A549 (cell line): ENCODE data around the gene SLC45A3. TPM values are rescaled to one million over a fixed set of nuclear protein-coding genes. Genes with fewer than 3 reads are reported as not detected.

ENCODE experiments used
- ATAC-seq, 2 experiments: fragments of 200-7000 bp in 1 of 2; fragments of >200 bp in 1 of 2; cut with Nextera tagmentation in 1 of 2; cut with Tn5 transposase in 1 of 2; 3 replicates each; pipeline versions ENCODE4 v1.8.0 to v1.9.1; 2018 to 2020; ENCODE audit warnings: mild to moderate bottlenecking in 1 of 2, moderate library complexity in 1 of 2
- CTCF ChIA-PET: fragments of 300-600 bp; sonication (Branson Sonifier 250); formaldehyde crosslinking; extraction: SDS; loops from one replicate; lab custom pipeline; 2021; ENCODE audit warnings: antibody characterized with exemption, inconsistent platforms; lab: Yijun Ruan, JAX
- POLR2A ChIA-PET: fragments of 350-600 bp; formaldehyde crosslinking; extraction: SDS; loops from one replicate; lab custom pipeline; 2021; ENCODE audit warnings: antibody characterized with exemption, inconsistent platforms; lab: Yijun Ruan, JAX
- DNase-seq, 2 experiments: peaks; one replicate each; pipeline versions ENCODE4 v3.0.0 to v3.0.0-alpha.2; 2011 to 2016; ENCODE audit warnings: low read depth in 1 of 2, low spot score in 1 of 2
- FAIRE-seq: peaks from 2 replicates; lab custom pipeline; 2011; peaks lifted over from hg19 to GRCh38; lab: Jason Lieb, UNC
- H3K27ac ChIP-seq, 2 experiments: fragments of >200 bp; sonication (Bioruptor Twin); formaldehyde crosslinking; 3 replicates each; pipeline ENCODE4 v1.5.1; 2016 to 2017
- H3K4me1 ChIP-seq: fragments of >200 bp; sonication (Bioruptor Twin); formaldehyde crosslinking; 3 replicates; pipeline ENCODE4 v1.6.1; 2016
- H3K4me2 ChIP-seq: fragments of >200 bp; sonication (Bioruptor Twin); formaldehyde crosslinking; 3 replicates; pipeline ENCODE4 v1.6.1; 2016
- H3K4me3 ChIP-seq: fragments of >200 bp; sonication (Bioruptor Twin); formaldehyde crosslinking; 3 replicates; pipeline ENCODE4 v1.5.1; 2016
- H3K9me3 ChIP-seq: fragments of >200 bp; sonication (Bioruptor Twin); formaldehyde crosslinking; 3 replicates; pipeline ENCODE4 v1.6.1; 2016
- BHLHE40 ChIP-seq: IDR thresholded peaks from 2 replicates; pipeline ENCODE4 v1.6.1; 2012; ENCODE audit warnings: low read depth, low read length, inconsistent platforms
- CHD4 ChIP-seq: fragments of 200-600 bp; sonication (generic); IDR thresholded peaks from 2 replicates; pipeline ENCODE4 v1.6.1; 2016; ENCODE audit warnings: antibody characterized with exemption, mild to moderate bottlenecking, borderline replicate concordance
- ELK1 ChIP-seq: fragments of 150-350 bp; IDR thresholded peaks from 2 replicates; pipeline ENCODE4 v1.6.1; 2014; ENCODE audit warnings: low read depth, mild to moderate bottlenecking, low read length
- ESRRA ChIP-seq: fragments of 150-350 bp; IDR thresholded peaks from 2 replicates; pipeline ENCODE4 v1.6.1; 2014; ENCODE audit warnings: mild to moderate bottlenecking, low read length, borderline replicate concordance
- HOXB13 ChIP-seq: fragments of 250-450 bp; sonication (Bioruptor Pico); IDR thresholded peaks from 2 replicates; pipeline ENCODE4 v1.5.0; 2020; ENCODE audit warnings: low read depth, mild to moderate bottlenecking, moderate library complexity
- HOXB5 ChIP-seq: fragments of 250-450 bp; sonication (Bioruptor Pico); IDR thresholded peaks from 2 replicates; pipeline ENCODE4 v1.5.0; 2020; ENCODE audit warnings: mild to moderate bottlenecking, moderate library complexity
- JUN ChIP-seq, 2 experiments: fragments of >200 bp; sonication (Bioruptor Twin); formaldehyde crosslinking; IDR thresholded peaks; 2 replicates in 1 of 2; 3 replicates in 1 of 2; pipeline ENCODE4 v1.6.1; 2016 to 2017
- KDM1A ChIP-seq: fragments of 200-600 bp; sonication (generic); IDR thresholded peaks from 2 replicates; pipeline ENCODE4 v1.6.1; 2016; ENCODE audit warnings: low read depth, mild to moderate bottlenecking
- MAX ChIP-seq: IDR thresholded peaks from 2 replicates; pipeline ENCODE4 v1.6.1; 2012
- NR3C1 ChIP-seq: fragments of >200 bp; sonication (Bioruptor Twin); formaldehyde crosslinking; IDR thresholded peaks from 3 replicates; pipeline ENCODE4 v1.6.1; 2017
- RAD21 ChIP-seq, 2 experiments: fragments of >200 bp in 1 of 2; sonication (Bioruptor Twin) in 1 of 2; formaldehyde crosslinking in 1 of 2; IDR thresholded peaks in 1 of 2; conservative IDR thresholded peaks in 1 of 2; 2 replicates in 1 of 2; 3 replicates in 1 of 2; pipeline ENCODE4 v1.6.1; 2012 to 2018; ENCODE audit warnings: inconsistent platforms in 1 of 2
- RCOR1 ChIP-seq: fragments of 150-350 bp; IDR thresholded peaks from 2 replicates; pipeline ENCODE4 v1.6.1; 2014; ENCODE audit warnings: antibody characterized with exemption, low read length, low read depth
- RFX5 ChIP-seq: fragments of 450-650 bp; IDR thresholded peaks from 2 replicates; pipeline ENCODE4 v1.7.1; 2014; ENCODE audit warnings: antibody characterized with exemption, mild to moderate bottlenecking, moderate library complexity
- SREBF2 ChIP-seq: fragments of 450-650 bp; IDR thresholded peaks from 2 replicates; pipeline ENCODE4 v1.6.1; 2014; ENCODE audit warnings: mild to moderate bottlenecking, moderate library complexity
- ZC3H11A ChIP-seq: fragments of 450-650 bp; IDR thresholded peaks from 2 replicates; pipeline ENCODE4 v1.6.1; 2014; ENCODE audit warnings: antibody characterized with exemption, mild to moderate bottlenecking
- ZSCAN20 ChIP-seq: fragments of 250-450 bp; sonication (Bioruptor Pico); IDR thresholded peaks from 2 replicates; pipeline ENCODE4 v1.8.0; 2022; ENCODE audit warnings: mild to moderate bottlenecking, moderate library complexity
- WGBS: methylation state at CpG from one replicate; pipeline ENCODE4 v1.1.6; 2017; ENCODE audit errors: missing lambda C conversion rate; 5-methylcytosine and 5-hydroxymethylcytosine counted together
- polyA plus RNA-seq, 4 experiments: library from polyadenylated mRNA; depleted of rRNA in 3 of 4; stranded (reverse); fragments of >200 nt; fragmentation: RNase III in 1 of 4; extraction: RNeasy Plus Mini Kit Qiagen cat#74134 plus additional on column Dnase treatment in 1 of 4; gene quantifications; 2 replicates in 3 of 4; 3 replicates in 1 of 4; pipeline ENCODE4 v1.2.3, GENCODE V29; 2011 to 2017

Gene SLC45A3
- polyA plus RNA-seq, 2 of the 4 experiments (the other 2 are of a cell fraction): 2.8 to 3.4 TPM

GRCh38 chr1:205664399-205665017 lies 15.8 kb downstream of the SLC45A3 start:
- 72% methylated on average over 18 of the region's 19 CpGs for WGBS
- DNase-seq (no peak), ATAC-seq (no peak), FAIRE-seq (no peak)
- ChIA-PET CTCF (interaction anchor here (2.2 to 14.4 kb wide), 2 partner anchors 47 to 71 kb away, joined by 14 to 423 read pairs; no protein-coding TSS in a partner anchor), POLR2A (no interaction called here)
- H3K4me1 ChIP-seq: peaks cover 14% of the 10 kb centered on the region; the same call in 2 of the 3 replicates
- no peak overlapping the region for H3K27ac ChIP-seq
- H3K9me3 ChIP-seq: no peaks in the 10 kb centered on the region
- no peak overlapping the region for H3K4me3 ChIP-seq
- TF ChIP-seq SREBF2 (no peak), ESRRA (no peak), ZSCAN20 (CRISPR knock-in tag) (no peak), RFX5 (no peak), HOXB5 (CRISPR knock-in tag) (no peak), NR3C1 (no peak), BHLHE40 (no peak), ELK1 (no peak), MAX (no peak), KDM1A (no peak), RCOR1 (no peak)
- TF ChIP-seq, all 56 proteins: peak for 0
- H3K4me2 ChIP-seq: no peak overlapping the region

GRCh38 chr1:205663286-205663936 lies 16.9 kb downstream of the SLC45A3 start:
- TF ChIP-seq KDM1A (peak; percentile 30; the same call in 1 of the 2 replicates), BHLHE40 (no peak), ZC3H11A (no peak), RAD21 (conservative IDR thresholded peaks at IDR 0.05 in 1 of 2, IDR thresholded peaks at IDR 0.05 in 1 of 2) (no peak), HOXB13 (CRISPR knock-in tag) (no peak), JUN (IDR thresholded peaks at IDR 0.05) (no peak)
- TF ChIP-seq, all 56 proteins: peak for 1
- FAIRE-seq: no peak
- CTCF ChIA-PET: interaction anchor here (2.2 to 14.4 kb wide), 2 partner anchors 48 to 70 kb away, joined by 14 to 423 read pairs; no protein-coding TSS in a partner anchor

GRCh38 chr1:205662791-205663190 lies 17.5 kb downstream of the SLC45A3 start:
- no peak overlapping the region for H3K4me2 ChIP-seq
- ATAC-seq (no peak), FAIRE-seq (no peak), DNase-seq (no peak)
- H3K27ac ChIP-seq: no peak overlapping the region
- 85% methylated on average over 14 of the region's 24 CpGs for WGBS
- POLR2A ChIA-PET: interaction anchor here (0.9 to 1.3 kb wide), 2 partner anchors 14 to 30 kb away, joined by 3 to 4 read pairs; no protein-coding TSS in a partner anchor
- CTCF ChIA-PET: interaction anchor here (1.0 to 14.4 kb wide), 4 partner anchors 49 to 314 kb away, joined by 3 to 423 read pairs (median 116); no protein-coding TSS in a partner anchor
- H3K4me3 ChIP-seq: no peak overlapping the region
- H3K9me3 ChIP-seq: no peaks in the 10 kb centered on the region
- TF ChIP-seq CHD4 (no peak), ESRRA (no peak)
- TF ChIP-seq, all 56 proteins: peak for 0
- H3K4me1 ChIP-seq: peaks cover 7% of the 10 kb centered on the region; the same call in 2 of the 3 replicates

More at GRCh38 chr1:205663286-205663936, 16.9 kb downstream of the SLC45A3 start:
- Histone ChIP-seq H3K4me3 (no peak overlapping the region), H3K4me2 (no peak overlapping the region), H3K4me1 (peaks cover 7% of the 10 kb centered on the region; the same call in 2 of the 3 replicates), H3K27ac (no peak overlapping the region), H3K9me3 (no peaks in the 10 kb centered on the region)
- POLR2A ChIA-PET: interaction anchor here (0.9 kb wide), 1 partner anchor 14 kb away, joined by 3 read pairs; no protein-coding TSS in a partner anchor
- DNase-seq (no peak), ATAC-seq (no peak)
- 95% methylated on average over 18 of the region's 18 CpGs for WGBS
